ENCODE measurements around the gene CLDN22.

CLDN22 gene

GRCh38 chr4:183344523-183345255 lies 24.6 kb upstream of the CLDN22 start:
- H3K27me3 ChIP-seq (ENCODE audit: insufficient read depth, low read length): no peaks in the 10 kb centered on the region
- H3K36me3 ChIP-seq (ENCODE audit: insufficient read depth, low read depth, low read length): no peaks in the 10 kb centered on the region
- H3K9ac ChIP-seq (ENCODE audit: low read depth, low read length): no peak overlapping the region
- H3K9me3 ChIP-seq (ENCODE audit: insufficient read depth, low read depth, low read length): no peaks in the 10 kb centered on the region
- no peak overlapping the region for H3K4me3 ChIP-seq (ENCODE audit: low read length)
- H3K4me1 ChIP-seq (ENCODE audit: insufficient read depth, low read length): no peaks in the 10 kb centered on the region
- H3K27ac ChIP-seq (ENCODE audit: low read length): no peak overlapping the region

GRCh38 chr4:183343730-183344129 lies 23.7 kb upstream of the CLDN22 start:
- Histone ChIP-seq H3K36me3 (ENCODE audit: insufficient read depth, low read depth, low read length) (no peaks in the 10 kb centered on the region), H3K4me1 (ENCODE audit: insufficient read depth, low read length) (no peaks in the 10 kb centered on the region), H3K9me3 (ENCODE audit: insufficient read depth, low read depth, low read length) (no peaks in the 10 kb centered on the region), H3K27me3 (ENCODE audit: insufficient read depth, low read length) (no peaks in the 10 kb centered on the region), H3K27ac (ENCODE audit: low read length) (no peak overlapping the region), H3K4me3 (ENCODE audit: low read length) (no peak overlapping the region), H3K9ac (ENCODE audit: low read depth, low read length) (no peak overlapping the region)

GRCh38 chr4:183342541-183343533 lies 22.8 kb upstream of the CLDN22 start:
- Histone ChIP-seq H3K9me3 (ENCODE audit: insufficient read depth, low read depth, low read length) (no peaks in the 10 kb centered on the region), H3K27ac (ENCODE audit: low read length) (no peak overlapping the region), H3K4me1 (ENCODE audit: insufficient read depth, low read length) (no peaks in the 10 kb centered on the region), H3K27me3 (ENCODE audit: insufficient read depth, low read length) (no peaks in the 10 kb centered on the region), H3K4me3 (ENCODE audit: low read length) (no peak overlapping the region), H3K9ac (ENCODE audit: low read depth, low read length) (no peak overlapping the region), H3K36me3 (ENCODE audit: insufficient read depth, low read depth, low read length) (no peaks in the 10 kb centered on the region)

- Histone ChIP-seq H3K36me3 (ENCODE audit: insufficient read depth, low read depth, low read length) (no peaks in the 10 kb centered on the region), H3K9ac (ENCODE audit: low read depth, low read length) (no peak overlapping the region), H3K27me3 (ENCODE audit: insufficient read depth, low read length) (no peaks in the 10 kb centered on the region), H3K9me3 (ENCODE audit: insufficient read depth, low read depth, low read length) (no peaks in the 10 kb centered on the region), H3K4me1 (ENCODE audit: insufficient read depth, low read length) (no peaks in the 10 kb centered on the region), H3K4me3 (ENCODE audit: low read length) (no peak overlapping the region), H3K27ac (ENCODE audit: low read length) (no peak overlapping the region)
These were observed 17.8 kb upstream of the CLDN22 start for GRCh38 chr4:183337833-183338232.

- H3K27me3 ChIP-seq (ENCODE audit: insufficient read depth, low read length): no peaks in the 10 kb centered on the region
- no peak overlapping the region for H3K9ac ChIP-seq (ENCODE audit: low read depth, low read length)
- H3K36me3 ChIP-seq (ENCODE audit: insufficient read depth, low read depth, low read length): no peaks in the 10 kb centered on the region
- no peak overlapping the region for H3K4me3 ChIP-seq (ENCODE audit: low read length)
- no peaks in the 10 kb centered on the region for H3K4me1 ChIP-seq (ENCODE audit: insufficient read depth, low read length)
- no peak overlapping the region for H3K27ac ChIP-seq (ENCODE audit: low read length)
- no peaks in the 10 kb centered on the region for H3K9me3 ChIP-seq (ENCODE audit: insufficient read depth, low read depth, low read length)
These were observed 17.3 kb upstream of the CLDN22 start for GRCh38 chr4:183337349-183337748.

GRCh38 chr4:183335369-183335940 lies 15.4 kb upstream of the CLDN22 start:
- H3K4me3 ChIP-seq (ENCODE audit: low read length): no peak overlapping the region
- H3K27me3 ChIP-seq (ENCODE audit: insufficient read depth, low read length): no peaks in the 10 kb centered on the region
- no peaks in the 10 kb centered on the region for H3K36me3 ChIP-seq (ENCODE audit: insufficient read depth, low read depth, low read length)
- H3K9me3 ChIP-seq (ENCODE audit: insufficient read depth, low read depth, low read length): no peaks in the 10 kb centered on the region
- no peak overlapping the region for H3K27ac ChIP-seq (ENCODE audit: low read length)
- no peaks in the 10 kb centered on the region for H3K4me1 ChIP-seq (ENCODE audit: insufficient read depth, low read length)
- H3K9ac ChIP-seq (ENCODE audit: low read depth, low read length): no peak overlapping the region

- Histone ChIP-seq H3K27ac (ENCODE audit: low read length) (no peak overlapping the region), H3K9me3 (ENCODE audit: insufficient read depth, low read depth, low read length) (no peaks in the 10 kb centered on the region), H3K4me3 (ENCODE audit: low read length) (no peak overlapping the region), H3K4me1 (ENCODE audit: insufficient read depth, low read length) (no peaks in the 10 kb centered on the region), H3K27me3 (ENCODE audit: insufficient read depth, low read length) (no peaks in the 10 kb centered on the region), H3K36me3 (ENCODE audit: insufficient read depth, low read depth, low read length) (no peaks in the 10 kb centered on the region), H3K9ac (ENCODE audit: low read depth, low read length) (no peak overlapping the region)
These were observed 13.9 kb upstream of the CLDN22 start for GRCh38 chr4:183333983-183334382.

GRCh38 chr4:183333202-183333601 lies 13.1 kb upstream of the CLDN22 start:
- Histone ChIP-seq H3K27me3 (ENCODE audit: insufficient read depth, low read length) (no peaks in the 10 kb centered on the region), H3K27ac (ENCODE audit: low read length) (no peak overlapping the region), H3K9ac (ENCODE audit: low read depth, low read length) (no peak overlapping the region), H3K36me3 (ENCODE audit: insufficient read depth, low read depth, low read length) (no peaks in the 10 kb centered on the region), H3K4me3 (ENCODE audit: low read length) (no peak overlapping the region), H3K4me1 (ENCODE audit: insufficient read depth, low read length) (no peaks in the 10 kb centered on the region), H3K9me3 (ENCODE audit: insufficient read depth, low read depth, low read length) (no peaks in the 10 kb centered on the region)

GRCh38 chr4:183332447-183332846 lies 12.4 kb upstream of the CLDN22 start:
- Histone ChIP-seq H3K27me3 (ENCODE audit: insufficient read depth, low read length) (no peaks in the 10 kb centered on the region), H3K4me1 (ENCODE audit: insufficient read depth, low read length) (no peaks in the 10 kb centered on the region), H3K9ac (ENCODE audit: low read depth, low read length) (no peak overlapping the region), H3K4me3 (ENCODE audit: low read length) (no peak overlapping the region), H3K27ac (ENCODE audit: low read length) (no peak overlapping the region), H3K9me3 (ENCODE audit: insufficient read depth, low read depth, low read length) (no peaks in the 10 kb centered on the region), H3K36me3 (ENCODE audit: insufficient read depth, low read depth, low read length) (no peaks in the 10 kb centered on the region)

- no peaks in the 10 kb centered on the region for H3K36me3 ChIP-seq (ENCODE audit: insufficient read depth, low read depth, low read length)
- no peaks in the 10 kb centered on the region for H3K4me1 ChIP-seq (ENCODE audit: insufficient read depth, low read length)
- H3K27ac ChIP-seq (ENCODE audit: low read length): no peak overlapping the region
- peaks cover 10% of the 10 kb centered on the region for H3K9me3 ChIP-seq (ENCODE audit: insufficient read depth, low read depth, low read length)
- no peak overlapping the region for H3K9ac ChIP-seq (ENCODE audit: low read depth, low read length)
- H3K27me3 ChIP-seq (ENCODE audit: insufficient read depth, low read length): no peaks in the 10 kb centered on the region
- no peak overlapping the region for H3K4me3 ChIP-seq (ENCODE audit: low read length)
These were observed 10.8 kb upstream of the CLDN22 start for GRCh38 chr4:183330841-183331240.

GRCh38 chr4:183329954-183330742 lies 10.1 kb upstream of the CLDN22 start:
- H3K4me1 ChIP-seq (ENCODE audit: insufficient read depth, low read length): no peaks in the 10 kb centered on the region

More at GRCh38 chr4:183329954-183330742, 10.1 kb upstream of the CLDN22 start:
- H3K27ac ChIP-seq (ENCODE audit: low read length): no peak overlapping the region
- H3K4me3 ChIP-seq (ENCODE audit: low read length): no peak overlapping the region
- no peak overlapping the region for H3K9ac ChIP-seq (ENCODE audit: low read depth, low read length)
- H3K36me3 ChIP-seq (ENCODE audit: insufficient read depth, low read depth, low read length): no peaks in the 10 kb centered on the region
- H3K27me3 ChIP-seq (ENCODE audit: insufficient read depth, low read length): no peaks in the 10 kb centered on the region
- H3K9me3 ChIP-seq (ENCODE audit: insufficient read depth, low read depth, low read length): peaks cover 15% of the 10 kb centered on the region

Measured in iPS-20b (cell line).